ENCODE measurements around the gene CACNA1A. TPM values are rescaled to one million over a fixed set of nuclear protein-coding genes. Genes with fewer than 3 reads are reported as not detected.
A peak's percentile ranks its signal among the peaks of the same experiment; 100 is the strongest.
"Not testable (repeated sequence)": the region's sequence is repeated elsewhere in the genome, so short reads cannot be mapped to it uniquely, and the experiment has no call there.

Gene CACNA1A
- total RNA-seq, 1 donor from 2014 or later, result under 0.01 TPM

DNA sequence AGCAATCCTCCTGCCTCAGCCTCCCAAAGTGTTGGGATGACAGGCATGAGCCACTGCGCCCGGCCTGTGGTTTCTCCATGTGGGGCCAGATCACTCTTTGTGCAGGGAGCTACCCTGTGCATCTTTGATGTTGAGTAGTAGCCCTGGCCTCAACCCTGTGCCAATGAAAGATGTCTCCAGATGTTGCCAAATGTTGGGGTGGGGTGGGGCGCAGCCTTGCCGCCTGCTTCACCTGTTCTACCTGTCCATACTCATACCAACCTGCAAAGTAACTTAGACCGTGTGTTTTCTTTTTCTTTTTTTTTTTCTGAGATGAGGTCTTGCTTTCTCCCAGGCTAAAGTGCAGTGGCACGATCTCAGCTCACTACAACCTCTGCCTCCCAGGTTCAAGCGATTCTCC lies 335.1 kb downstream of the CACNA1A start:
- Histone ChIP-seq H3K27me3 (ENCODE audit: control insufficient read depth, insufficient read depth, low read length) (no peaks in the 10 kb centered on the region), H3K4me3 (ENCODE audit: low read depth, low read length) (no peak overlapping the region), H3K36me3 (ENCODE audit: control insufficient read depth, insufficient read depth, low read length) (no peaks in the 10 kb centered on the region)
- TF ChIP-seq, protein P1, sequence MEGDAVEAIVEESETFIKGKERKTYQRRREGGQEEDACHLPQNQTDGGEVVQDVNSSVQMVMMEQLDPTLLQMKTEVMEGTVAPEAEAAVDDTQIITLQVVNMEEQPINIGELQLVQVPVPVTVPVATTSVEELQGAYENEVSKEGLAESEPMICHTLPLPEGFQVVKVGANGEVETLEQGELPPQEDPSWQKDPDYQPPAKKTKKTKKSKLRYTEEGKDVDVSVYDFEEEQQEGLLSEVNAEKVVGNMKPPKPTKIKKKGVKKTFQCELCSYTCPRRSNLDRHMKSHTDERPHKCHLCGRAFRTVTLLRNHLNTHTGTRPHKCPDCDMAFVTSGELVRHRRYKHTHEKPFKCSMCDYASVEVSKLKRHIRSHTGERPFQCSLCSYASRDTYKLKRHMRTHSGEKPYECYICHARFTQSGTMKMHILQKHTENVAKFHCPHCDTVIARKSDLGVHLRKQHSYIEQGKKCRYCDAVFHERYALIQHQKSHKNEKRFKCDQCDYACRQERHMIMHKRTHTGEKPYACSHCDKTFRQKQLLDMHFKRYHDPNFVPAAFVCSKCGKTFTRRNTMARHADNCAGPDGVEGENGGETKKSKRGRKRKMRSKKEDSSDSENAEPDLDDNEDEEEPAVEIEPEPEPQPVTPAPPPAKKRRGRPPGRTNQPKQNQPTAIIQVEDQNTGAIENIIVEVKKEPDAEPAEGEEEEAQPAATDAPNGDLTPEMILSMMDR (IDR thresholded peaks at IDR 0.05; ENCODE audit: insufficient read depth, low read length, severe bottlenecking), result no peak
- DNase-seq (ENCODE audit: low read depth) (no peak), FAIRE-seq (no peak)

DNA sequence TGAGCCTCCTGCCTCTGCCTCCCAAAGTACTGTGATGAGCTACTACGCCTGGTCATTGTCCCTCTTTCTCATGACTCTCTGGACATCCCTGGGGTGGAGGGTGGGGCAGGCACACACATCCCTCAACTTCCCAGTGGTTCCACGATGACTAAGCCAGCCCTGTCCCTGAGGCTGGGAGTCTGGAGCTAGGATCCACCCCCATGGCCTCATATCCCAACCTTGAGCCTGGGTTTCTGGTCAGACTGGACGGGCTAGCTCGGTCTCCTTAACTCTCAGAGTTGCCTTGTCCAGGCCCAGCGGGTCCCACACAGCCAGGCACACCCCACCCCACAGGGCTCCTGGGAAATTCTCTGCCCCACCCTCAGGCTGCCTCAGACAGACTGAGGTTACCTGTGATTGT lies 336.5 kb downstream of the CACNA1A start:
- TF ChIP-seq, protein P1 (IDR thresholded peaks at IDR 0.05; ENCODE audit: insufficient read depth, low read length, severe bottlenecking), result no peak

DNA sequence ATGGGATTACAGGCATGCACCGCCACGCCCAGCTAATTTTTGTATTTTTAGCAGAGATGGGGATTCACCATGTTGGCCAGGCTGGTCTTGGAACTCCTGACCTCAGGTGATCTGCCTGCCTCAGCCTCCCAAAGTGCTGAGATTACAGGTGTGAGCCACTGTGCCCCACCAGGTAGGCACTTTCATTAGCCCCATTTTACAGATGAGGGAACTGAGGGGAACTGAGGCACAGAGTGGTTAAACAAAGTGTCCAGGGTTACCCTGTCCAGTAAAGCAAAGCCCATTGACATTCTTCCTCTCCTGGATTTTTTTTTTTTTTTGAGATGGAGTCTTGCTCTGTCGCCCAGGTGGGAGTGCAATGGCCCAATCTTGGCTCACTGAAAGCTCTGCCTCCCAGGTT lies 340.1 kb downstream of the CACNA1A start:
- DNase-seq (ENCODE audit: low read depth); FAIRE-seq; H3K36me3 ChIP-seq (ENCODE audit: control insufficient read depth, insufficient read depth, low read length); H3K4me3 ChIP-seq (ENCODE audit: low read depth, low read length); H3K27me3 ChIP-seq (ENCODE audit: control insufficient read depth, insufficient read depth, low read length): not testable (repeated sequence)

More for the DNA sequence above, 336.5 kb downstream of the CACNA1A start:
- H3K36me3 ChIP-seq (ENCODE audit: control insufficient read depth, insufficient read depth, low read length), result no peaks in the 10 kb centered on the region
- no peak overlapping the region for H3K4me3 ChIP-seq (ENCODE audit: low read depth, low read length)
- H3K27me3 ChIP-seq (ENCODE audit: control insufficient read depth, insufficient read depth, low read length), result no peaks in the 10 kb centered on the region
- no peak for FAIRE-seq
- peak; percentile 91 for DNase-seq (ENCODE audit: low read depth)

DNA sequence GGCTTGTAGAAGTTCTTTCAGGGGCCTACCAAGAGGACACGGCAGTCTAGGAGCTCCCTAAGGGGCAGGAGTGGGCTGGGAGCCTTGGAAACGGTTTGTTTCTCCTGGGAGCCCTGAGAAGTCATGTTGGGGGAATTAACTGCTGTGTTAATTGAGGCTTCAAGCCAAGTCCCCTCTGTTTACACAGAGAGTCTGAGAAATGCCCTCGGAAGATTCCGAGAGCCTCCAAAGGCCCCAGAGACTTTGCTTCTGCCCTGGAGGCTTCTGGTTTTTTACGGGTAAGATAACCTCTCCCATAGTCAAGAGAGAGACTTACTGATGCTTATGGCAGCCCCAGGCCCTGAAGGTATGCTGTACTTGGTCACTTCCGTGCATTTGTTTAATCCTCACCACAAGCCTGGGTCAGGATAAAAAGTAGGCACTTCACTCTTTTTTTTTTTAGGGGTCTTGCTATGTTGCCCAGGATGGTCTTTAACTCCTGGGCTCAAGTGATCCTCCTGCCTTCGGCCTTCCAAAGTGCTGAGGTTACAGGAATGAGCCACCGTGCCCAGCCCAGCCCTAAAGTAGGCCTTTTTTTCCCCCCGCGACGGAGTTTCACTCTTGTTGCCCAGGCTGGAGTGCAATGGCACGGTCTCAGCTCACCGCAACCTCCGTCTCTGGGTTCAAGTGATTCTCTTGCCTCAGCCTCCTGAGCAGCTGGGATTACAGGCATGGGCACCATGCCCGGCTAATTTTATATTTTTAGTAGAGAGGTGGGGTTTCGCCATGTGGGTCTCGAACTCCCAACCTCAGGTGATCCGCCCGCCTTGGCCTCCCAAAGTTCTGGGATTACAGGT lies 340.9 kb downstream of the CACNA1A start:
- H3K4me3 ChIP-seq (ENCODE audit: low read depth, low read length), result no peak overlapping the region
- H3K27me3 ChIP-seq (ENCODE audit: control insufficient read depth, insufficient read depth, low read length), result no peaks in the 10 kb centered on the region
- TF ChIP-seq, protein P1 (IDR thresholded peaks at IDR 0.05; ENCODE audit: insufficient read depth, low read length, severe bottlenecking), result no peak
- FAIRE-seq (no peak), DNase-seq (ENCODE audit: low read depth) (no peak)
- no peaks in the 10 kb centered on the region for H3K36me3 ChIP-seq (ENCODE audit: control insufficient read depth, insufficient read depth, low read length)

DNA sequence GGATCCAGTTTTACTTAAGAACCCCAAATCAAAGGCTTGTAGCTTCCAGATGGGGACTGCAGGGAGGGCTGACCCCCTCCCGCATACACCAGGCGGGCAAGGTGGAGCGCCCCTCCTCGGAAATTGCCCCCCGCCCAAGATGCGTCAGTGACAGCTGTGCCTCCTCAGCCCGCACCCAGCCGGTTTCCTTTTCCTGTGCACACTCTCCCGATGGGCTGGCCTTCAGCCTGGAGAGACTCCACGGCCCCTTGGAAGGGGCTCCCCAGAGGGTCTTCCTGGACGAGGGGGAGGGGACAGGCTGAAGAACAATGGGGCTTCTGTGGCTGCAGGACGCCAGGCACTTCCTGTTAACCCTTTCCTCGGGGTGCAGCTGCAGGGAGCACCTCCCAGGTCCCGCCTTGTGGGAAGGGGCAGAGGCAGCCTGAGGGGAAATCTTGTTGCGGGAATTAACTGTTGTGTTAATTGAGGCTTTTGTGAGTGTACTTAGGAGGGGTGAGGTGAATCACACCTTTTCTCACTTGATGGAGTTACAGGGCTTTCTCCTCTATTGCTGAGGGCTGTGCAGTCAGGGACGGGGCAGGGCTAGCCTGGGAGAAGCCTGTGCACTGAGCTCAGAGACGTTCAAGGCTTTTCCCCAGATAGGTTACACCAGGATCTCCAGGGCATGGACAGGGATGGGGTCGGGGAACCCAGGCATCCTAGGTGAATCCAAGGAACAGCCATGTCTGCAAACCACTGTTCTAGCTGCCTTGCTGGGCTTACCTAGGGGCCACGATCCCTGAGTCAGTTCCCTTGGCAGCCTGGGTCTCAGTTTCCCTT lies 341.7 kb downstream of the CACNA1A start:
- peak; percentile 84 for DNase-seq (ENCODE audit: low read depth)
- H3K4me3 ChIP-seq (ENCODE audit: low read depth, low read length), result peak overlapping the region; percentile 7

More for the DNA sequence above, 341.7 kb downstream of the CACNA1A start:
- TF ChIP-seq, protein P1 (IDR thresholded peaks at IDR 0.05; ENCODE audit: insufficient read depth, low read length, severe bottlenecking), result no peak
- no peak for FAIRE-seq
- Histone ChIP-seq H3K27me3 (ENCODE audit: control insufficient read depth, insufficient read depth, low read length) (no peaks in the 10 kb centered on the region), H3K36me3 (ENCODE audit: control insufficient read depth, insufficient read depth, low read length) (no peaks in the 10 kb centered on the region)

Measured in bronchial epithelial cell (primary cell).